IMR-90 (cell line): ENCODE results near the gene TMEM179. TPM values are rescaled to one million over a fixed set of nuclear protein-coding genes. Genes with fewer than 3 reads are reported as not detected.
A peak's percentile ranks its signal among the peaks of the same experiment; 100 is the strongest.

ENCODE experiments used
- ATAC-seq: fragments of 200-7000 bp; cut with Tn5 transposase; 2 replicates; pipeline ENCODE4 v1.9.1; 2020; ENCODE audit warnings: low read depth, mild to moderate bottlenecking, moderate library complexity
- BruUV-seq: library from RNA; stranded (reverse); fragments of 400-500 nt; replicated peaks from 2 replicates; lab custom pipeline; 2021; lab: Mats Ljungman, UMichigan
- CTCF ChIA-PET: fragments of 300-600 bp; formaldehyde crosslinking; extraction: SDS; loops from one replicate; lab custom pipeline; 2021; ENCODE audit warnings: antibody characterized with exemption; lab: Yijun Ruan, JAX
- POLR2A ChIA-PET: fragments of 300-600 bp; sonication (Branson Sonifier 250); formaldehyde crosslinking; loops from one replicate; lab custom pipeline; 2022; ENCODE audit warnings: antibody characterized with exemption; ENCODE audit not compliant: unreplicated experiment; lab: Charles Lee
- DNase-seq: peaks from one replicate; pipeline ENCODE4 v3.0.0; 2013
- H2AFZ ChIP-seq: replicated peaks from 2 replicates; pipeline ENCODE3; 2013; ENCODE audit warnings: low read length, mild to moderate bottlenecking; ENCODE audit not compliant: poor library complexity
- H2AK5ac ChIP-seq: 2 replicates; pipeline ENCODE4 v1.6.1; 2013; ENCODE audit warnings: low read depth, low read length, inconsistent platforms
- H2AK9ac ChIP-seq: replicated peaks from 2 replicates; pipeline ENCODE3; 2013; ENCODE audit warnings: mild to moderate bottlenecking, low read depth, low read length, moderate library complexity; ENCODE audit not compliant: poor library complexity
- H2BK120ac ChIP-seq: 2 replicates; pipeline ENCODE4 v1.6.1; 2013; ENCODE audit warnings: low read depth, low read length, inconsistent platforms
- H2BK15ac ChIP-seq: 3 replicates; pipeline ENCODE4 v1.6.1; 2013; ENCODE audit warnings: low read depth, low read length, inconsistent platforms
- H2BK20ac ChIP-seq: 2 replicates; pipeline ENCODE4 v1.6.1; 2013; ENCODE audit warnings: low read depth, mild to moderate bottlenecking, inconsistent platforms, low read length, moderate library complexity
- H2BK5ac ChIP-seq: 2 replicates; pipeline ENCODE4 v1.6.1; 2013; ENCODE audit warnings: mild to moderate bottlenecking, low read depth, low read length, inconsistent platforms; ENCODE audit not compliant: poor library complexity, severe bottlenecking
- H3K14ac ChIP-seq: replicated peaks from 2 replicates; pipeline ENCODE4 v1.6.1; 2013; ENCODE audit warnings: low read depth, low read length, inconsistent platforms
- H3K18ac ChIP-seq: 2 replicates; pipeline ENCODE4 v1.6.1; 2013; ENCODE audit warnings: low read depth, low read length, control low read depth
- H3K23ac ChIP-seq: 2 replicates; pipeline ENCODE4 v1.6.1; 2013; ENCODE audit warnings: low read depth, low read length, inconsistent platforms
- H3K27ac ChIP-seq: 2 replicates; pipeline ENCODE4 v1.5.1; 2013; ENCODE audit warnings: mild to moderate bottlenecking, control low read depth, low read length; ENCODE audit not compliant: insufficient read depth
- H3K27me3 ChIP-seq: 2 replicates; pipeline ENCODE4 v1.6.1; 2013; ENCODE audit warnings: low read length; ENCODE audit not compliant: control insufficient read depth, insufficient read depth
- H3K36me3 ChIP-seq: 2 replicates; pipeline ENCODE4 v1.6.1; 2013; ENCODE audit warnings: low read length, mixed read lengths; ENCODE audit not compliant: control insufficient read depth, insufficient read depth
- H3K4ac ChIP-seq: 2 replicates; pipeline ENCODE4 v1.6.1; 2013; ENCODE audit warnings: low read depth, low read length, inconsistent platforms
- H3K4me1 ChIP-seq: 2 replicates; pipeline ENCODE4 v1.6.1; 2013; ENCODE audit warnings: low read length, mixed read lengths; ENCODE audit not compliant: control insufficient read depth, insufficient read depth
- H3K4me2 ChIP-seq: 2 replicates; pipeline ENCODE4 v1.6.1; 2013; ENCODE audit warnings: low read depth, mild to moderate bottlenecking, control low read depth, low read length, moderate library complexity
- H3K4me3 ChIP-seq: 2 replicates; pipeline ENCODE4 v1.5.1; 2013; ENCODE audit warnings: low read depth, mild to moderate bottlenecking, control low read depth, low read length, moderate library complexity; ENCODE audit not compliant: insufficient read depth
- H3K56ac ChIP-seq: 2 replicates; pipeline ENCODE4 v1.6.1; 2013; ENCODE audit warnings: low read length, inconsistent platforms; ENCODE audit not compliant: insufficient read depth; ENCODE audit errors: extremely low read depth
- H3K79me1 ChIP-seq, 2 experiments: 2 replicates each; pipeline ENCODE4 v1.6.1; 2013; ENCODE audit warnings: low read length in 2 of 2, inconsistent platforms in 1 of 2, low read depth in 1 of 2
- H3K9ac ChIP-seq: 2 replicates; pipeline ENCODE4 v1.6.1; 2013; ENCODE audit warnings: low read depth, low read length, control low read depth
- H3K9me1 ChIP-seq: 2 replicates; pipeline ENCODE4 v1.6.1; 2013; ENCODE audit warnings: low read length, inconsistent platforms; ENCODE audit not compliant: insufficient read depth
- H3K9me3 ChIP-seq: 2 replicates; pipeline ENCODE4 v1.6.1; 2013; ENCODE audit warnings: low read length; ENCODE audit not compliant: control insufficient read depth, insufficient read depth
- H4K20me1 ChIP-seq: 2 replicates; pipeline ENCODE4 v1.6.1; 2013; ENCODE audit warnings: low read length, inconsistent platforms; ENCODE audit not compliant: insufficient read depth
- H4K5ac ChIP-seq: 2 replicates; pipeline ENCODE4 v1.6.1; 2013; ENCODE audit warnings: mild to moderate bottlenecking, low read depth, low read length, control low read depth
- H4K8ac ChIP-seq, 2 experiments: 2 replicates each; pipeline ENCODE4 v1.6.1; 2013; ENCODE audit warnings: low read depth in 2 of 2, low read length in 2 of 2, control low read depth in 1 of 2, inconsistent platforms in 1 of 2
- H4K91ac ChIP-seq: 2 replicates; pipeline ENCODE4 v1.6.1; 2013; ENCODE audit warnings: low read depth, low read length, inconsistent platforms; ENCODE audit not compliant: insufficient read depth
- BHLHE40 ChIP-seq: fragments of 150-350 bp; IDR thresholded peaks from 2 replicates; pipeline ENCODE4 v1.6.1; 2016; ENCODE audit warnings: mild to moderate bottlenecking, low read depth, low read length
- CEBPB ChIP-seq: IDR thresholded peaks from 2 replicates; pipeline ENCODE4 v1.6.1; 2012; ENCODE audit warnings: low read depth, low read length, improper control_type of control experiment
- CHD1 ChIP-seq: IDR thresholded peaks from 2 replicates; pipeline ENCODE4 v1.6.1; 2012; ENCODE audit warnings: low read depth, low read length, improper control_type of control experiment
- CTCF ChIP-seq: conservative IDR thresholded peaks from 2 replicates; pipeline ENCODE4 v1.5.1; 2012; ENCODE audit warnings: mild to moderate bottlenecking, low read depth, low read length, improper control_type of control experiment
- ELK1 ChIP-seq: fragments of 150-350 bp; IDR thresholded peaks from 2 replicates; pipeline ENCODE4 v1.6.1; 2016; ENCODE audit warnings: low read depth, mild to moderate bottlenecking, low read length, moderate library complexity, borderline replicate concordance
- FOS ChIP-seq: fragments of 150-350 bp; IDR thresholded peaks from 2 replicates; pipeline ENCODE4 v1.6.1; 2016; ENCODE audit warnings: low read depth, low read length
- MAFK ChIP-seq: IDR thresholded peaks from 2 replicates; pipeline ENCODE4 v1.6.1; 2012; ENCODE audit warnings: low read depth, low read length, improper control_type of control experiment
- MAZ ChIP-seq: IDR thresholded peaks from 2 replicates; pipeline ENCODE4 v1.6.1; 2012; ENCODE audit warnings: low read depth, mild to moderate bottlenecking, low read length, improper control_type of control experiment, moderate library complexity, borderline replicate concordance
- NFE2L2 ChIP-seq: fragments of 150-350 bp; IDR thresholded peaks from 2 replicates; pipeline ENCODE4 v1.6.1; 2016; ENCODE audit warnings: low read depth, mild to moderate bottlenecking, low read length
- POLR2A ChIP-seq: IDR thresholded peaks from 2 replicates; pipeline ENCODE4 v1.6.1; 2012; ENCODE audit warnings: mild to moderate bottlenecking, low read depth, low read length
- RAD21 ChIP-seq: IDR thresholded peaks from 2 replicates; pipeline ENCODE4 v1.6.1; 2012; ENCODE audit warnings: low read length, improper control_type of control experiment
- RCOR1 ChIP-seq: IDR thresholded peaks from 2 replicates; pipeline ENCODE4 v1.6.1; 2012; ENCODE audit warnings: mild to moderate bottlenecking, low read length, improper control_type of control experiment; ENCODE audit not compliant: insufficient replicate concordance
- RFX5 ChIP-seq: IDR thresholded peaks from 2 replicates; pipeline ENCODE4 v1.8.0; 2012; ENCODE audit warnings: low read depth, mild to moderate bottlenecking, low read length, moderate library complexity
- SMC3 ChIP-seq: fragments of 150-350 bp; IDR thresholded peaks from 2 replicates; pipeline ENCODE4 v1.6.1; 2016; ENCODE audit warnings: low read depth, mild to moderate bottlenecking, antibody characterized with exemption, low read length, moderate library complexity
- USF2 ChIP-seq: fragments of 150-350 bp; IDR thresholded peaks from 2 replicates; pipeline ENCODE4 v1.6.1; 2017; ENCODE audit warnings: mild to moderate bottlenecking, antibody characterized with exemption, low read length, low read depth
- WGBS, 2 experiments: methylation state at CpG; one replicate each; pipeline versions ENCODE4 v1.1.5 to v1.1.7; 2013; ENCODE audit warnings: missing lambda C conversion rate in 2 of 2; ENCODE audit not compliant: insufficient read length in 1 of 2; ENCODE audit errors: extremely low coverage in 2 of 2; 5-methylcytosine and 5-hydroxymethylcytosine counted together
- dilution Hi-C: fragments of 300-500 bp; cut with HindIII; formaldehyde crosslinking; loops from one replicate; pipeline ENCODE4 v1.14.3; 2018; ENCODE audit warnings: low sequenced_read_pairs; ENCODE audit not compliant: unreplicated experiment
- in situ Hi-C: fragments of 300-500 bp; cut with MboI; formaldehyde crosslinking; loops from 3 replicates; pipeline ENCODE4 v1.14.3; 2019; ENCODE audit warnings: low sequenced_read_pairs, inconsistent platforms, mixed read lengths
- intact Hi-C: fragments of 100-400 bp; cut with micrococcal nuclease; formaldehyde crosslinking; loops from 2 replicates; pipeline ENCODE4 v1.10.0; 2022
- polyA plus RNA-seq, 3 experiments: library from polyadenylated mRNA; depleted of rRNA; stranded (reverse); fragments of >200 nt; gene quantifications; 2 replicates each; pipeline ENCODE4 v1.2.3, GENCODE V29; 2012; ENCODE audit warnings: low replicate concordance in 1 of 3
- total RNA-seq: library from RNA; depleted of rRNA; stranded (reverse); fragments of >200 nt; gene quantifications from 2 replicates; pipeline ENCODE4 v1.2.3, GENCODE V29; 2012

TMEM179 gene
- total and polyA plus RNA-seq, 2 of the 4 experiments (the other 2 are of a cell fraction), result not detected

GRCh38 chr14:104589338-104590195 lies 15.0 kb downstream of the TMEM179 start:
- BruUV-seq, result no TSS peak
- Histone ChIP-seq H2AK9ac (peak overlapping the region; percentile 37), H2AFZ (no peak overlapping the region), H3K36me3 (no peaks in the 10 kb centered on the region), H3K9me1 (0 out of 2 replicates have a peak, but pooled peaks cover 4% of the 10 kb centered on the region), H2BK15ac (no peak overlapping the region), H4K91ac (no peak overlapping the region), H4K8ac (no peak overlapping the region), H4K5ac (no peak overlapping the region), H3K9me3 (no peaks in the 10 kb centered on the region), H2BK120ac (no peak overlapping the region), H3K56ac (no peak overlapping the region), H3K18ac (no peak overlapping the region), H2BK5ac (no peak overlapping the region), H3K27ac (no peak overlapping the region), H2AK5ac (no peak overlapping the region), H3K4me1 (no peaks in the 10 kb centered on the region), H3K9ac (no peak overlapping the region), H3K79me1 (no peaks in the 10 kb centered on the region), H3K14ac (no peak overlapping the region), H2BK20ac (no peak overlapping the region), H3K4me3 (no peak overlapping the region), H3K4ac (no peak overlapping the region), H4K20me1 (no peaks in the 10 kb centered on the region), H3K27me3 (peaks cover 6% of the 10 kb centered on the region; the same call in 1 of the 2 replicates), H3K4me2 (no peak overlapping the region), H3K23ac (no peak overlapping the region)
- intact Hi-C loops (no loop called here), dilution Hi-C loops (no loop called here), in situ Hi-C loops (no loop called here)
- ATAC-seq, result no peak
- ChIA-PET CTCF (no interaction called here), POLR2A (no interaction called here)
- DNase-seq, result no peak
- TF ChIP-seq SMC3 (no peak), RCOR1 (no peak), POLR2A (no peak), BHLHE40 (no peak), CTCF (no peak), FOS (no peak), RFX5 (no peak), MAFK (no peak), RAD21 (no peak), CHD1 (no peak), CEBPB (no peak), ELK1 (no peak), MAZ (no peak), NFE2L2 (no peak), USF2 (no peak)
- 77% methylated on average over 8 of the region's 26 CpGs; no CpG with 5 or more reads in 1 of the 2 experiments for WGBS, 2 experiments
